NB4 (cell line): ENCODE results near the gene EIF4A3.

Source experiments
- DNase-seq: peaks from one replicate; pipeline ENCODE4 v3.0.0; 2010; ENCODE audit warnings: low read depth
- H3K4me3 ChIP-seq: one replicate; pipeline ENCODE4 v1.5.1; 2011; ENCODE audit warnings: mild to moderate bottlenecking, low read depth, low read length, moderate library complexity
- CTCF ChIP-seq: IDR thresholded peaks from one replicate; pipeline ENCODE4 v1.5.1; 2012; ENCODE audit warnings: low read depth, low read length
- MAX ChIP-seq: IDR thresholded peaks from 2 replicates; pipeline ENCODE4 v1.6.1; 2011; ENCODE audit warnings: low read depth, low read length
- MYC ChIP-seq: IDR thresholded peaks from 2 replicates; pipeline ENCODE4 v1.6.1; 2011; ENCODE audit warnings: low read depth, low read length
- POLR2A ChIP-seq: IDR thresholded peaks from 2 replicates; pipeline ENCODE4 v1.6.1; 2011; ENCODE audit warnings: mild to moderate bottlenecking; ENCODE audit not compliant: insufficient read length; ENCODE audit errors: extremely low read depth

The EIF4A3 gene

GRCh38 chr17:80177986-80178595, 31.2 kb upstream of the EIF4A3 start:
- DNase-seq = no peak
- H3K4me3 ChIP-seq = no peak overlapping the region
- TF ChIP-seq MYC (no peak), POLR2A (no peak)

GRCh38 chr17:80176757-80177156, 29.8 kb upstream of the EIF4A3 start:
- no peak overlapping the region for H3K4me3 ChIP-seq
- TF ChIP-seq CTCF (no peak), MAX (no peak), MYC (no peak), POLR2A (no peak)
- no peak for DNase-seq

GRCh38 chr17:80173916-80174315, 27.0 kb upstream of the EIF4A3 start:
- TF ChIP-seq MYC (no peak), POLR2A (no peak), MAX (no peak), CTCF (no peak)
- H3K4me3 ChIP-seq = no peak overlapping the region
- DNase-seq = no peak

GRCh38 chr17:80173126-80173525, 26.2 kb upstream of the EIF4A3 start:
- H3K4me3 ChIP-seq = no peak overlapping the region
- no peak for DNase-seq
- TF ChIP-seq MAX (no peak), CTCF (no peak), POLR2A (no peak), MYC (no peak)

GRCh38 chr17:80171681-80172080, 24.8 kb upstream of the EIF4A3 start:
- no peak overlapping the region for H3K4me3 ChIP-seq
- DNase-seq = no peak
- TF ChIP-seq MYC (no peak), POLR2A (no peak), MAX (no peak), CTCF (no peak)

- DNase-seq = no peak
- H3K4me3 ChIP-seq = no peak within 1 kb of the TSS
- no peak for TF ChIP-seq POLR2A
- TF ChIP-seq CTCF = no peak
- TF ChIP-seq MYC = no peak
Measured at GRCh38 chr17:80169784-80170500, 23.0 kb upstream of the EIF4A3 start, which contains the start of gene CARD14. Gene CARD14, plus strand, starts transcription at chr17:80170030. Its CDS starts 11,409 bp downstream, at chr17:80181439.
